OCI-LY1 (cell line): ENCODE results near the gene ARHGEF40.

ENCODE experiments used
- H2AFZ ChIP-seq: fragments of 200-600 bp; sonication (generic), shearing (Covaris generic); 2 replicates; pipeline ENCODE4 v1.6.0; 2014; ENCODE audit warnings: antibody characterized with exemption, mild to moderate bottlenecking, low read length
- H3F3A ChIP-seq: fragments of 200-600 bp; sonication (generic), shearing (Covaris generic); 2 replicates; pipeline ENCODE4 v1.6.0; 2014; ENCODE audit warnings: mild to moderate bottlenecking, antibody characterized with exemption, low read length, moderate library complexity; ENCODE audit not compliant: insufficient read depth
- H3K27ac ChIP-seq: fragments of 200-600 bp; sonication (generic); 2 replicates; pipeline ENCODE4 v1.5.1; 2014; ENCODE audit warnings: low read length, mixed run types, mild to moderate bottlenecking, low read depth; ENCODE audit not compliant: poor library complexity, severe bottlenecking
- H3K27me3 ChIP-seq: fragments of 200-600 bp; sonication (generic); 2 replicates; pipeline ENCODE4 v1.6.0; 2014; ENCODE audit warnings: antibody characterized with exemption, mild to moderate bottlenecking, low read length, moderate library complexity; ENCODE audit not compliant: insufficient read depth
- H3K36me3 ChIP-seq: fragments of 200-600 bp; sonication (generic); 2 replicates; pipeline ENCODE4 v1.6.1; 2014; ENCODE audit warnings: mild to moderate bottlenecking, antibody characterized with exemption, low read length, moderate library complexity, mixed read lengths; ENCODE audit not compliant: insufficient read depth
- H3K4me1 ChIP-seq: fragments of 200-600 bp; sonication (generic); 2 replicates; pipeline ENCODE4 v1.5.1; 2014; ENCODE audit warnings: mild to moderate bottlenecking, low read length, moderate library complexity; ENCODE audit not compliant: insufficient read depth, severe bottlenecking
- H3K4me2 ChIP-seq: fragments of 200-600 bp; sonication (generic), shearing (Covaris generic); 2 replicates; pipeline ENCODE4 v1.6.1; 2014; ENCODE audit warnings: low read length
- H3K4me3 ChIP-seq: fragments of 200-600 bp; sonication (generic); 2 replicates; pipeline ENCODE4 v1.5.1; 2014; ENCODE audit warnings: low read length, low read depth, mild to moderate bottlenecking, mixed read lengths; ENCODE audit not compliant: poor library complexity, severe bottlenecking
- H3K79me2 ChIP-seq: fragments of 200-600 bp; shearing (Covaris generic); 2 replicates; pipeline ENCODE4 v1.6.1; 2016; ENCODE audit warnings: mixed run types, low read length, mixed read lengths; ENCODE audit not compliant: insufficient read depth
- H3K9ac ChIP-seq: fragments of 200-600 bp; sonication (generic), shearing (Covaris generic); 2 replicates; pipeline ENCODE4 v1.6.1; 2014; ENCODE audit warnings: mild to moderate bottlenecking, low read length, mixed read lengths
- H3K9me2 ChIP-seq: fragments of 200-600 bp; sonication (generic), shearing (Covaris generic); 2 replicates; pipeline ENCODE4 v1.6.1; 2014; ENCODE audit warnings: low read depth, mild to moderate bottlenecking, low read length, mixed read lengths
- H3K9me3 ChIP-seq: fragments of 200-600 bp; shearing (Covaris generic); 2 replicates; pipeline ENCODE4 v1.6.1; 2014; ENCODE audit warnings: low read length, mixed read lengths
- H4K20me1 ChIP-seq: fragments of 200-600 bp; sonication (generic), shearing (Covaris generic); 2 replicates; pipeline ENCODE4 v1.6.0; 2016; ENCODE audit warnings: mild to moderate bottlenecking, low read length; ENCODE audit not compliant: insufficient read depth
- EZH2 ChIP-seq: fragments of 200-600 bp; sonication (generic), shearing (Covaris generic); IDR thresholded peaks from 2 replicates; pipeline ENCODE4 v1.8.0; 2017; ENCODE audit warnings: borderline replicate concordance, mixed run types, mild to moderate bottlenecking, antibody characterized with exemption, low read length, moderate library complexity, mixed read lengths
- TF ChIP-seq, protein P1 (sequence below): fragments of 200-600 bp; sonication (generic), shearing (Covaris generic); IDR thresholded peaks from 2 replicates; pipeline ENCODE4 v1.5.1; 2017; ENCODE audit warnings: mild to moderate bottlenecking, antibody characterized with exemption, low read length, moderate library complexity, mixed read lengths

The ARHGEF40 gene

DNA sequence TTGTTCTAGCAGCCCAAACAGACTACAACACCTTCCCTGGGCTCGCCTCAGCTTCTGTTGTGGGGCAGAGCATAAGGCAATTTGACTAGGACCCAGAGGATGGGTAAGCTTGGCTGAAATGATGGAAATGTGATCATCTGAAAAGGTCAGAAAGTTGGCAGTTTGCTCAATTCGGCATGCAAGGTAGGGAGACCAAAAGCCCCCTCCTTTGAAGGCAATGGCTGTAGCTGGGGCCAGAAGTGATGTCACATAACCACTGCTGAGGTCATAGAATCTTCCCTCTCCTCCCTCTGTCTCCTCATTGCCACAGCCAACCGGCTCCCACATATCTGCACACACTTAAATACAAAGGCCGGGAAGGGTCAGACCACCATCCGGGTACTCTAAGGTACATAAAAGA, 40.2 kb upstream of the ARHGEF40 start, which contains the start of gene TPPP2:
Gene TPPP2, plus strand, starts transcription at position 301 of the 400 bp plus-strand sequence. CDS start 365 bp downstream, outside the sequence.
- Histone ChIP-seq H3K9me2 (no peaks in the 10 kb centered on the region), H3F3A (no peaks in the 10 kb centered on the region), H3K9ac (no peak within 1 kb of the TSS), H3K27me3 (no peaks in the 10 kb centered on the region), H3K4me3 (no peak within 1 kb of the TSS), H3K79me2 (no peaks in the 10 kb centered on the region), H4K20me1 (no peaks in the 10 kb centered on the region), H3K36me3 (no peaks in the 10 kb centered on the region), H3K9me3 (no peaks in the 10 kb centered on the region), H2AFZ (no peak within 1 kb of the TSS), H3K27ac (no peak within 1 kb of the TSS), H3K4me1 (peaks cover 2% of the 10 kb centered on the region), H3K4me2 (no peak within 1 kb of the TSS)
- TF ChIP-seq, protein P1, sequence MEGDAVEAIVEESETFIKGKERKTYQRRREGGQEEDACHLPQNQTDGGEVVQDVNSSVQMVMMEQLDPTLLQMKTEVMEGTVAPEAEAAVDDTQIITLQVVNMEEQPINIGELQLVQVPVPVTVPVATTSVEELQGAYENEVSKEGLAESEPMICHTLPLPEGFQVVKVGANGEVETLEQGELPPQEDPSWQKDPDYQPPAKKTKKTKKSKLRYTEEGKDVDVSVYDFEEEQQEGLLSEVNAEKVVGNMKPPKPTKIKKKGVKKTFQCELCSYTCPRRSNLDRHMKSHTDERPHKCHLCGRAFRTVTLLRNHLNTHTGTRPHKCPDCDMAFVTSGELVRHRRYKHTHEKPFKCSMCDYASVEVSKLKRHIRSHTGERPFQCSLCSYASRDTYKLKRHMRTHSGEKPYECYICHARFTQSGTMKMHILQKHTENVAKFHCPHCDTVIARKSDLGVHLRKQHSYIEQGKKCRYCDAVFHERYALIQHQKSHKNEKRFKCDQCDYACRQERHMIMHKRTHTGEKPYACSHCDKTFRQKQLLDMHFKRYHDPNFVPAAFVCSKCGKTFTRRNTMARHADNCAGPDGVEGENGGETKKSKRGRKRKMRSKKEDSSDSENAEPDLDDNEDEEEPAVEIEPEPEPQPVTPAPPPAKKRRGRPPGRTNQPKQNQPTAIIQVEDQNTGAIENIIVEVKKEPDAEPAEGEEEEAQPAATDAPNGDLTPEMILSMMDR: no peak

DNA sequence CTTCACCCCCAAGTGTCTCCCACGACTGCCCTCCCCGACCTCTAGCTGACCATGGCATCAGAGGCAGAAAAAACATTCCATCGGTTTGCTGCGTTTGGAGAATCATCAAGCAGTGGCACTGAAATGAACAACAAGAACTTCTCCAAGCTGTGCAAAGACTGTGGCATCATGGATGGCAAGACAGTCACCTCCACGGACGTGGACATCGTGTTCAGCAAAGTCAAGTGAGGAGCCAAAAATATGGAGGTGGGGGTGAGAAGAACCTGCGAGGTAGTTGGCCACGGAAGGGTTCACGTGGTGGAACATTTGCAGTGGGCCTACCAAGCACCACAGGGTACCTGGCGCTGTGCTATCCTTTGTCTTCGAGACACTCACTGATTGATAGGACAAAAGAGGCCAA, 39.6 kb upstream of the ARHGEF40 start:
- Histone ChIP-seq H3K4me3 (no peak overlapping the region), H3K27me3 (no peaks in the 10 kb centered on the region), H4K20me1 (no peaks in the 10 kb centered on the region), H3K9me2 (no peaks in the 10 kb centered on the region), H3F3A (no peaks in the 10 kb centered on the region), H2AFZ (no peak overlapping the region), H3K4me2 (no peak overlapping the region), H3K9ac (no peak overlapping the region), H3K79me2 (no peaks in the 10 kb centered on the region), H3K4me1 (no peaks in the 10 kb centered on the region), H3K36me3 (no peaks in the 10 kb centered on the region), H3K27ac (no peak overlapping the region), H3K9me3 (no peaks in the 10 kb centered on the region)
- TF ChIP-seq EZH2: no peak
- TF ChIP-seq, protein P1: no peak

DNA sequence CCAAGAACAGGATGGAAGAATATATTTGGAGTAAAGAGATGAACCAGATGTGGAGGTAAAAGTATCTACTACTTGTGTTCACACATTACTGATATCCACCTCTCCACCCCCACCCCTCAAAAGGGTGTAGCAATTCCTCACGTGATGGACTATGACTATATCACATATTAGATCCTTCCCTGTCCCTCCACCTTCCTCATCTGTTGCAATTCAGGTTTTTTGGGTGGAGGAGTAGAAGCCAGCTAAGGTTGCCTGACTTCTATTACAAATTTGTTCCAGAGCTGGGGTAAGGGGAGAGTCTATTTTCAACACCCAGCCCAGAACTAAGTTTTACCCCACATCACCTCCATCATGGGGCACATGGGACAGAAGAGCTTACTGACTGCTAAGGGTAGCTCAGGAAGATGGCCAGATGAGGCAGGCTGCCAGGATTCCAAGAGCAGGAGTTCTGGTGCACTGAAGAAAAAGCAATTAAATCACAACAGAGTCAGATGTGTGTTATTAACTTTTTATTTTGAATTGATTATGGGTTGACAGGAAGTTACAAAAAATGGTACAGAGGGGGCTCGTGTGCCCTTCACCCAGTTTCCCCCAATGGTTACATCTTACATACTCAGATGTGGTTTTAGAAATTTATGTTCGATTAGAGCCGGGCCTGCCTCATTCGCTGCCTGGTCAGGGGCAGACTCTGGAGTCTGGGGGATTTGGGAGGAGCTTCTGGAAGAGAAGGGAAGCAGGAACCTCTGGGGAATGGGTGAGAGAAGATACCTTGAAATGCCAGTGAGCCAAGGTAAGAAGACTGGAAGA, 37.6 kb upstream of the ARHGEF40 start:
- Histone ChIP-seq H2AFZ (no peak overlapping the region), H4K20me1 (no peaks in the 10 kb centered on the region), H3K4me2 (no peak overlapping the region), H3F3A (no peaks in the 10 kb centered on the region), H3K27me3 (no peaks in the 10 kb centered on the region), H3K27ac (no peak overlapping the region), H3K79me2 (no peaks in the 10 kb centered on the region), H3K9me3 (no peaks in the 10 kb centered on the region), H3K9me2 (no peaks in the 10 kb centered on the region), H3K4me1 (no peaks in the 10 kb centered on the region), H3K9ac (no peak overlapping the region), H3K4me3 (no peak overlapping the region), H3K36me3 (no peaks in the 10 kb centered on the region)
- TF ChIP-seq, protein P1: no peak
- no peak for TF ChIP-seq EZH2
